Inflammatory macrophage (primary cell): Measurements from ENCODE around the gene M1AP.

Experiments
- DNase-seq, 2 donors: peaks; one replicate each; pipeline ENCODE4 v3.0.0-alpha.2; 2020 to 2022

The M1AP gene

DNA sequence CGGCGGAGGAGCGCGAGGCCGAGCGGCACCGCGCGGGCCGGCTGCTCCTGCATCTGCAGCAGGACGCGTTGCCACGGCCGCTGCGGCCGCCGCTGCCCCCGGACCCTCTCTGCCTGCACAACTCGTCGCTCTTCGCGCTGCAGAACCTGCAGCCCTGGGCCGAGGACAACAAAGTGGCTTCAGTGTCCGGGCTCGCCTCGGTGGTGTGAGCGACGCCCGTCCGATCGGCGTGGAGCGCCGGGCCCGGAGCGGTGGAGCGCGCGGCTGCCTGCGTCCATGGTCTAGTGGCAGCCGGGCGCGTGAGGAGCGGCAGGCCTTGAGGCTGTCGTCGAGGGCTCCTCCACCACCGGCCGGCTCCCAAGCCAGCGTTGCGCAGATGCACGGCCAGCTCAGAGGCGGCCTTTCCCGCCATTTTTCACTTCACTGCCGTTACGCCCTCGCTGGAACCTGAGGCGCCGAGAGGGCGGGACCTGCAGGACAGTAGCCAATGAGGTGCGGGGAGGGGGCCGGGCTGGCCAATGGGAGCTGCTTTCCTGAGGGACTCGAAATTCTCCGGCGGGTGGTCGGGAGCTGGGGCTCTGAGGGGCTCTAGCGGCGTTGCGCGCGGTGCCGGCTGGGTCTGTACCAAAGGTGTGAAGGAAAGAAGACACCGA lies 132.0 kb downstream of the M1AP start:
- peak; percentile 58 to 64 for DNase-seq

DNA sequence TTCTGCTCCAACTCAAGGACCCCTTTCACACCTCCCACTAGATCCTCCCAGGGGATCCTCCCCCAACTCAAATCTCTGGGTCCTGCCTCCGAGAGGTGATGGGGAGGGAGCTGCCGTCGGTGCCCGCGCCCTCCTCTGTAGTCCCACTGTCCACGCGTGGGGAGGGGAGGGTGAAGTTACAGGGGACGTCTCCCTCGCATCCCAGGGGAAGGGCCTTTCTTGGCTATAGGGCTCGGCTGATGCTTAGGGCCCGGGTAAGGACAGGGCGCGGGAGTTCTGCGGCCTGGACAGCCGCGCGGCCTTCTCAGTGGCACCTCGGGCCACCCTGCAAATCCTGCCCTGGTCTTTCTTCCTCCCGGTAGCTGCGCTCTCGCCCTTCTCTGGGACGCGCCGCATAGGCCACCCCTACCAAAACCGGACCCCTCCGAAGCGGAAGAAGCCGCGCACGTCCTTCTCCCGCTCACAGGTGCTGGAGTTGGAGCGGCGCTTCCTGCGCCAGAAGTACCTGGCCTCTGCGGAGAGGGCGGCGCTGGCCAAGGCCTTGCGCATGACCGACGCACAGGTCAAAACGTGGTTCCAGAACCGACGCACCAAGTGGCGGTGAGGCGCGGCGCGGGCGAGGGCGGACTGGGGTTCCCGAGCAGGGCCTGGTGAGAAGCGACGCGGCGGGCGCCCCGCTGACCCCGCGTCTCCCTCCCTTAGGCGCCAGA lies 132.7 kb downstream of the M1AP start:
- no peak for DNase-seq

DNA sequence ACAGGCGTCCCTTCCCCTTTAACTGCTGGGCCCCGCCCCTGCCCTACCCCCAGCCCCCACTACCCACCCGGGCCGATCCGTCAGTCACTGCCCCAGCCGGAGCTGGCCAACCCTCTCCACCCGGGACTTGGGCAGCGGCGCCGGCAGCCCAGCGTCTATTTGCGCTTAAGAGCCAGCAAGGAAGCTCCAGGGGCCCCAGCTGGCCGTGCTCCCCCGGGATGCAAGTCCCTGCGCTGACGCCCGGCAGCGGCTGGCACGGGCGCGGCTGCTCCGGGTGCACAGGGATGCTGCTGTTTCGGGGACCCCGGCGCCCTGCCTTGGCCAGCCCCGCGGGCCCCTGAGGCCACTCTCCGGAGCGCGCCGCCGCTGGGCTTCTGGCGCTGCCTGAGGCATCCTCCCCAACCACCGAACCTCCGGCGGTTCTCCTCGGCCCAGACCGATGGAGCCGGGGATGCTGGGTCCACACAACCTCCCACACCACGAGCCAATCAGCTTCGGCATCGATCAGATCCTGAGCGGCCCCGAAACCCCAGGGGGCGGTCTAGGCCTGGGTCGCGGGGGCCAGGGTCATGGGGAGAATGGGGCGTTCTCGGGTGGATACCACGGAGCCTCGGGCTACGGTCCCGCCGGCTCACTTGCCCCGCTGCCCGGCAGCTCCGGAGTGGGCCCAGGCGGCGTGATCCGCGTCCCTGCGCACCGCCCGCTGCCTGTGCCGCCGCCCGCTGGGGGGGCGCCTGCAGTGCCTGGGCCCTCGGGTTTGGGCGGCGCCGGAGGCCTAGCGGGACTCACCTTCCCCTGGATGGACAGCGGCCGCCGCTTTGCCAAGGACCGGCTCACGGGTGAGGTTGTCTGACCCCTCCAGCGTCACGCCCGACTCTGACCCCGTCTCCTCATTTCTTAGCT lies 133.5 kb downstream of the M1AP start, which contains the start of gene TLX2:
Gene TLX2, plus strand, starts transcription at position 83 of the 903 bp plus-strand sequence. Its CDS starts 357 bp downstream, at position 440.
- DNase-seq, result no peak

DNA sequence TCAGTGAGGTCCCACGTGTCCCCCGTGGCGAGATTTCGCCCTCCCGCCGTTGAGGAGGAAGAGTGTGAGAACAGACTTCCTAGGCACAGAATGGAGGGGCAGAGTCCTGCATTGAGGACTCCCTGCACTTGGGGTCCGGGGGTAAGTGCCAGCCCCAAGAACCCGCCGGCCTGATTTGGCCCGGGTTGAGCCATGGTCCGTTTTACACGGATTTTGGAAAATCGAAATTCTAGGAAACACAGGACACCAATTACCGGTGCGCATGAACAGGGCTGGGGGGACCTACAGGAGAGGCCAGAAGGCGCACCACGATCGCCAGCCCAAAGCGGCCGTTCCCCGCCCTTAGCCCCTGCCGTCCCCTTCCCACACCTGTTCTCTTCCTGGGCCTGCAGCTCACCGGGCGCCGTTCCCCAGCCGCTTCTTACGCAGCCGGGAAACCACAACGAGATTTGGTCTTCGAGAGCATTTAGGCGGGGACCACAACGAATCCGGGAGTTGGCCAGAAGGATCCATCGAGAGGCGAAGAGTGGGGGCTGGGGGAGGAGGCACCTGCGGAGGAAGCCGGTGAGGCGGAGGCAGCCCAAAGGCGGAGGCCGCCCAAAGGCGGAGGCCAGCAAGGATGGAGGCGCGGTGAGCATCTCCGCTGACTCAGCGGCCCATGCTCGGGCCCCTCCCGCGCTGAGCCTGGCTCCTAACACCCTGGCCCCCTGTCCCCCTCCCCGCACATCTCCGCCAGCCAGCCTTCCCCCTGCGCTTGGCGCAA lies 134.3 kb downstream of the M1AP start:
- no peak for DNase-seq

DNA sequence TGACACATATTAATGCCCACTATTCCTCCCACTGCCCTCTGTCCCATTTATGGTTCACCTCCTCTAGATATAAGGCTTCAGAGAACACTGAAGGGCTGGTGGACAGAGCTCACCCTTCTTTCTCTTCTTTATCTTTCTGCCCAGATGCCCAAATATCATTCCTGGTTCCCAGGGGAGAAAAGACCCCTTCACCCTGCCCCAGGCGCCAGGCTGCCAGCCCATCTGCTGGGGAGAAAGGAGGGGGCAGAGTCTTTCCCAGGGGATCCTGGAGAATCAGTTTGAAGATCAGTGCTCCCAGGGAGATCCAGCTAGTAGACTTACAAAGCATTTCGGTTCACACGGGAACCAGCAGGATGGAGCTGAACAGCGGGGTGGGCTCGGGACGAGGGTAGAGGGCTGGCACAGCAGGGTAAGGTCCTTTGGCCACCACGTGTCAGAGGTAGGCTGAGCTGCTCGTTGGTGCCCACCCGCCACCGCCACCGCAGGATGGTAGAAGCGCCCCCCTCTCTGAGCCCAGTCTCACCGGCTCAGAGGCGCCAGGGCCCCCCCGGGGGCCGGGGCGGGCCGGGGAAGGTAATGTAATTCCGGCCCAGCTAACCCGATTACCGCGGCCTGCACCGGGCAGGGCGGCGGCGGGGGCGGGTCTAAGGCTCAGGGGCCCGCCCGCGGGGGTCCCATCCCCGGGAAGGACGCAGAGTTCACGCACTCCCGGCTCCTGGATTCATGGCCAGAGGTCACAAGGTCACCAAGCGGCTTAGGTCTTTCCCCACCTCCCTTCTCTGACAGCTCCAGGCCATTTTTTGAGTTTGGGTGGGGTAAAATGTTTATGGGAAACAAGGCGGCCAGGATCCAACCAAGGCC lies 135.2 kb downstream of the M1AP start:
- DNase-seq, result no peak

DNA sequence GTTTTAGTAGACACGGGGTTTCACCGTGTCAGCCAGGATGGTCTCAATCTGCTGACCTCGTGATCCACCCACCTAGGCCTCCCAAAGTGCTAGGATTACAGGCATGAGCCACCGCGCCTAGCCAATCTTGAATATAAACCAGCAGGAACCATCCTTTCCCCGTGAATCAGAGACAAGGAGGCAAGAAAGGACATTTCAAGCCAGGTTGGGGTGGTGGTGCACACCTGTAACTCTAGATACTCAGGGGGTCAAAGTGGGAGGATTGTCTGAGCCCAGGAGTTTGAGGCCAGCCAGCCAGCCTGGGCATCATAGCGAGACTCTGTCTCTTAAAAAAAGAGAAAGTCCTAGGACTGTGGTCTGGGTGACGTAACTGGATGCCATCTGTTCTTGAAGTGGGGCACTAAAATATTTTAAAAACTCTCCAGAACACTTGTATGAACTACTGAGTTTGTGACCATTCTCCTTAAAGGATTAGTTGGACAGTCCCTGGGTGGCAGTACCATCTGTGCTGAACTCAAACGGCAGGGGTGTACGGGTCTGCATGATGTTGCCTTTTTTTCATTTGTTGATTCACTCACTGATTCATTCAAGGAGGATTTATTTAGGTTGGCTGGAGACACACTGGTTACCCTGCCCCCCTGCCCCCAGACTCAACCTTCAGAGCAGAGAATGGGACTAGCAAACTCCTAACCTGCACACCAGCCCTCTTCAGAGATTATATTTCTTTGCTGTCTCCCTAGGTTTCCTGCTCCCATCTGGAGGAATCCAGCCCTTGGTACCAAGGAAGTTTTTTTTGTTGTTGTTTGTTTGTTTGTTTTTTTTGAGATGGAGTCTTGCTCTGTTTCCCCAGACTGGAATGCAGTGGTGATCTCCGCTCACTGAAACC lies 136.8 kb downstream of the M1AP start:
- DNase-seq, result no peak

DNA sequence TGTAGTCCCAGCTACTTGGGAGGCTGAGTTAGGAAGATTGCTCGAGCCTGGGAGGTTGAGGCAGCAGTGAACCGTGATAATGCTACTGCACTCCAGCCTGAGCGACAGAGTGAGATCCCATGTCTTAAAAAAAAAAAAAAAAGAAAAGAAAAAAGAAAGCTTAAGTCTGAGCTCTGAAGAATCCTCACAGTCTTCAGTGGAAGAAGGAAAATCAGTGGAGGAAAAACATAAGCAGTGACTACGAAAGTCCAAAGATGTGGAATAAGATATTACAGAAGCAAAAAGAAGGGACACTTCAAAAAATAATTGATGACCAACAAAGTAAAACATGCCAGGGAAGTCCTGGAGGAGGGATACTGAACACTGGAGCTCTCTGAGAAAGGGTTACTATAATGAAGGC lies 137.9 kb downstream of the M1AP start:
- no peak for DNase-seq

DNA sequence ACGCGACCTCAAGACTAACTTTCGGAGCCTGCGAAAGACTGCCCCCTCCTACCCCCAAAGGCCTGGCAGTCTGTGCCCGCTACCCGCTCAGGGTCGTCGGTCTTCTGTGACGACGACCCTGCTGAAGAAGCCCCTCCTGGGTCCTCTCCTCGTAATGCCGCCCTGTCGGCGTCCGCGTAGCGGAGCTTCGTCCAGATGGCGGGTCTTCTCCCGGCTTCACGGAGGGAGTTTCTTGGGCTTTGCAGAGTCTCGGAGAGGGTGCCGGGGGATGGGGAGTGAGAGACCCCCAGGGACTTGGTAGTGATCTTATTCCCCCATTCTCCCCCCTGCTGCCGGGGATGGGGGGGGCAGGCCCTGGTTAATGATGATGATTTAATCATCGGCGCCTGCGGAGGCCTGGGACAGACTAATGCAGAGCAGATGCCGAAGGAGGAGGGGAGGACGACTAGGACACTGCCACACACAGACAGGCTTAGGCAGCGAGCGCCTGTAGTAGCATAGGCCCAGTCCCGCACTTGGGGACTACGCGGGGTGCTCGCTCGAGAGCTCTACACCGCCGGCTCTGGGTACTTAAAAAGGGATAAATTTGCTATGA lies 140.1 kb downstream of the M1AP start:
- DNase-seq, result no peak
